ENCODE measurements around the gene ASF1A. TPM values are rescaled to one million over a fixed set of nuclear protein-coding genes. Genes with fewer than 3 reads are reported as not detected.
A peak's percentile ranks its signal among the peaks of the same experiment; 100 is the strongest.

The ASF1A gene
- total and polyA plus RNA-seq, 4 donors = 5.6 to 27.0 (median 7.2) TPM

GRCh38 chr6:118896339-118897136, 2.6 kb downstream of the ASF1A start:
- no peaks in the 10 kb centered on the region for H3K27me3 ChIP-seq (ENCODE audit: control insufficient read depth in 4 of 4, insufficient read depth in 4 of 4, low read length in 3 of 4)
- no peak overlapping the region for H3K9ac ChIP-seq (ENCODE audit: low read depth in 1 of 2, low read length in 2 of 2)
- no peak for DNase-seq (ENCODE audit: low spot score)
- TF ChIP-seq, protein P1, sequence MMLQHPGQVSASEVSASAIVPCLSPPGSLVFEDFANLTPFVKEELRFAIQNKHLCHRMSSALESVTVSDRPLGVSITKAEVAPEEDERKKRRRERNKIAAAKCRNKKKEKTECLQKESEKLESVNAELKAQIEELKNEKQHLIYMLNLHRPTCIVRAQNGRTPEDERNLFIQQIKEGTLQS (IDR thresholded peaks at IDR 0.05) = no peak
- TF ChIP-seq FOXA2 (IDR thresholded peaks at IDR 0.05) (no peak), GABPA (IDR thresholded peaks at IDR 0.05 in 1 of 2, conservative IDR thresholded peaks at IDR 0.05 in 1 of 2) (no peak), HNF4A (conservative IDR thresholded peaks at IDR 0.05) (no peak), FOXA1 (IDR thresholded peaks at IDR 0.05) (no peak), JUND (IDR thresholded peaks at IDR 0.05) (peak in 1 of 2 donors; percentile 34), YY1 (IDR thresholded peaks at IDR 0.05) (peak; percentile 54), RXRA (IDR thresholded peaks at IDR 0.05) (no peak), NR2F2 (IDR thresholded peaks at IDR 0.05) (no peak), SP1 (IDR thresholded peaks at IDR 0.05) (no peak), RAD21 (IDR thresholded peaks at IDR 0.05) (peak; percentile 23 to 45), MAX (IDR thresholded peaks at IDR 0.05) (no peak), ZBTB33 (IDR thresholded peaks at IDR 0.05) (no peak), EGR1 (IDR thresholded peaks at IDR 0.05; ENCODE audit: low read depth in 2 of 2) (no peak), TAF1 (conservative IDR thresholded peaks at IDR 0.05) (no peak), HNF4G (IDR thresholded peaks at IDR 0.05) (no peak)
- TF ChIP-seq, protein P2, sequence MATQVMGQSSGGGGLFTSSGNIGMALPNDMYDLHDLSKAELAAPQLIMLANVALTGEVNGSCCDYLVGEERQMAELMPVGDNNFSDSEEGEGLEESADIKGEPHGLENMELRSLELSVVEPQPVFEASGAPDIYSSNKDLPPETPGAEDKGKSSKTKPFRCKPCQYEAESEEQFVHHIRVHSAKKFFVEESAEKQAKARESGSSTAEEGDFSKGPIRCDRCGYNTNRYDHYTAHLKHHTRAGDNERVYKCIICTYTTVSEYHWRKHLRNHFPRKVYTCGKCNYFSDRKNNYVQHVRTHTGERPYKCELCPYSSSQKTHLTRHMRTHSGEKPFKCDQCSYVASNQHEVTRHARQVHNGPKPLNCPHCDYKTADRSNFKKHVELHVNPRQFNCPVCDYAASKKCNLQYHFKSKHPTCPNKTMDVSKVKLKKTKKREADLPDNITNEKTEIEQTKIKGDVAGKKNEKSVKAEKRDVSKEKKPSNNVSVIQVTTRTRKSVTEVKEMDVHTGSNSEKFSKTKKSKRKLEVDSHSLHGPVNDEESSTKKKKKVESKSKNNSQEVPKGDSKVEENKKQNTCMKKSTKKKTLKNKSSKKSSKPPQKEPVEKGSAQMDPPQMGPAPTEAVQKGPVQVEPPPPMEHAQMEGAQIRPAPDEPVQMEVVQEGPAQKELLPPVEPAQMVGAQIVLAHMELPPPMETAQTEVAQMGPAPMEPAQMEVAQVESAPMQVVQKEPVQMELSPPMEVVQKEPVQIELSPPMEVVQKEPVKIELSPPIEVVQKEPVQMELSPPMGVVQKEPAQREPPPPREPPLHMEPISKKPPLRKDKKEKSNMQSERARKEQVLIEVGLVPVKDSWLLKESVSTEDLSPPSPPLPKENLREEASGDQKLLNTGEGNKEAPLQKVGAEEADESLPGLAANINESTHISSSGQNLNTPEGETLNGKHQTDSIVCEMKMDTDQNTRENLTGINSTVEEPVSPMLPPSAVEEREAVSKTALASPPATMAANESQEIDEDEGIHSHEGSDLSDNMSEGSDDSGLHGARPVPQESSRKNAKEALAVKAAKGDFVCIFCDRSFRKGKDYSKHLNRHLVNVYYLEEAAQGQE (IDR thresholded peaks at IDR 0.05) = no peak
- TF ChIP-seq, protein P3, sequence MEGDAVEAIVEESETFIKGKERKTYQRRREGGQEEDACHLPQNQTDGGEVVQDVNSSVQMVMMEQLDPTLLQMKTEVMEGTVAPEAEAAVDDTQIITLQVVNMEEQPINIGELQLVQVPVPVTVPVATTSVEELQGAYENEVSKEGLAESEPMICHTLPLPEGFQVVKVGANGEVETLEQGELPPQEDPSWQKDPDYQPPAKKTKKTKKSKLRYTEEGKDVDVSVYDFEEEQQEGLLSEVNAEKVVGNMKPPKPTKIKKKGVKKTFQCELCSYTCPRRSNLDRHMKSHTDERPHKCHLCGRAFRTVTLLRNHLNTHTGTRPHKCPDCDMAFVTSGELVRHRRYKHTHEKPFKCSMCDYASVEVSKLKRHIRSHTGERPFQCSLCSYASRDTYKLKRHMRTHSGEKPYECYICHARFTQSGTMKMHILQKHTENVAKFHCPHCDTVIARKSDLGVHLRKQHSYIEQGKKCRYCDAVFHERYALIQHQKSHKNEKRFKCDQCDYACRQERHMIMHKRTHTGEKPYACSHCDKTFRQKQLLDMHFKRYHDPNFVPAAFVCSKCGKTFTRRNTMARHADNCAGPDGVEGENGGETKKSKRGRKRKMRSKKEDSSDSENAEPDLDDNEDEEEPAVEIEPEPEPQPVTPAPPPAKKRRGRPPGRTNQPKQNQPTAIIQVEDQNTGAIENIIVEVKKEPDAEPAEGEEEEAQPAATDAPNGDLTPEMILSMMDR (IDR thresholded peaks at IDR 0.05; ENCODE audit: low read depth, low read length, missing input control) = peak; percentile 20
- 79% methylated on average over 5 of the region's 5 CpGs for WGBS
- H3K9me3 ChIP-seq (ENCODE audit: control insufficient read depth in 4 of 4, low read length in 3 of 4) = no peaks in the 10 kb centered on the region
- H3K4me3 ChIP-seq (ENCODE audit: low read depth in 1 of 3, low read length in 3 of 3) = peak overlapping the region in 1 of 3 donors; percentile 19
- H3K36me3 ChIP-seq (ENCODE audit: control insufficient read depth in 4 of 4, insufficient read depth in 3 of 4, low read depth in 1 of 4, low read length in 3 of 4) = peaks cover 0 to 2% (median 0%) of the 10 kb centered on the region in 4 donors
- H3K27ac ChIP-seq (ENCODE audit: low read depth in 1 of 2, low read length in 2 of 2) = no peak overlapping the region
- H3K4me1 ChIP-seq (ENCODE audit: control insufficient read depth in 4 of 4, insufficient read depth in 4 of 4, low read length in 3 of 4) = peaks cover 3 to 19% (median 4%) of the 10 kb centered on the region in 4 donors
